Caco-2 (cell line): ENCODE data around the gene CARD11. TPM values are rescaled to one million over a fixed set of nuclear protein-coding genes. Genes with fewer than 3 reads are reported as not detected.

Experiments
- BruUV-seq: library from RNA; stranded (reverse); fragments of 400-500 nt; replicated peaks from 2 replicates; lab custom pipeline; 2021; lab: Mats Ljungman, UMichigan
- CTCF ChIA-PET: fragments of 300-600 bp; sonication (Branson Sonifier 250); formaldehyde crosslinking; loops from one replicate; lab custom pipeline; 2022; ENCODE audit warnings: antibody characterized with exemption; lab: Charles Lee
- POLR2A ChIA-PET: fragments of 300-600 bp; sonication (Branson Sonifier 250); formaldehyde crosslinking; loops from one replicate; lab custom pipeline; 2022; ENCODE audit warnings: antibody characterized with exemption; lab: Charles Lee
- DNase-seq, 2 experiments: peaks; one replicate each; pipeline versions ENCODE4 v3.0.0 to v3.0.0-alpha.2; 2020 to 2022
- H3K27me3 ChIP-seq: replicated peaks from 2 replicates; pipeline ENCODE4 v1.6.0; 2011; ENCODE audit warnings: low read length; ENCODE audit not compliant: control insufficient read depth, insufficient read depth
- H3K36me3 ChIP-seq: 2 replicates; pipeline ENCODE4 v1.5.1; 2011; ENCODE audit warnings: low read length; ENCODE audit not compliant: control insufficient read depth, insufficient read depth
- H3K4me1 ChIP-seq: fragments of 250-450 bp; sonication (Bioruptor Pico); 2 replicates; pipeline ENCODE4 v1.5.1; 2020; ENCODE audit warnings: mild to moderate bottlenecking
- H3K4me3 ChIP-seq: 2 replicates; pipeline ENCODE4 v1.5.1; 2011; ENCODE audit warnings: low read depth, mild to moderate bottlenecking, control low read depth, low read length
- H3K9me3 ChIP-seq: fragments of 250-450 bp; sonication (Bioruptor Pico); 2 replicates; pipeline ENCODE4 v1.5.1; 2020; ENCODE audit warnings: mild to moderate bottlenecking, moderate library complexity
- H3K27ac Mint-ChIP-seq: one replicate; pipeline ENCODE4 v1.8.0; 2022; ENCODE audit warnings: mixed read lengths; ENCODE audit not compliant: unreplicated experiment
- H3K27me3 Mint-ChIP-seq: one replicate; pipeline ENCODE4 v1.8.0; 2022; ENCODE audit warnings: mixed read lengths; ENCODE audit not compliant: insufficient read depth, unreplicated experiment
- H3K36me3 Mint-ChIP-seq: one replicate; pipeline ENCODE4 v1.8.0; 2022; ENCODE audit warnings: mild to moderate bottlenecking, mixed read lengths; ENCODE audit not compliant: insufficient read depth, unreplicated experiment
- H3K4me1 Mint-ChIP-seq: one replicate; pipeline ENCODE4 v1.8.0; 2022; ENCODE audit warnings: low read depth, mixed read lengths; ENCODE audit not compliant: unreplicated experiment
- H3K4me3 Mint-ChIP-seq: one replicate; pipeline ENCODE4 v1.8.0; 2022; ENCODE audit warnings: mild to moderate bottlenecking, moderate library complexity, mixed read lengths; ENCODE audit not compliant: unreplicated experiment
- H3K9me3 Mint-ChIP-seq: one replicate; pipeline ENCODE4 v1.8.0; 2022; ENCODE audit warnings: mixed read lengths; ENCODE audit not compliant: unreplicated experiment
- CTCF ChIP-seq, 2 experiments: fragments of 200-600 bp in 1 of 2; IDR thresholded peaks; 1 replicate in 1 of 2; 2 replicates in 1 of 2; pipeline versions ENCODE4 v1.5.1 to v1.8.0; 2011 to 2022; ENCODE audit warnings: antibody characterized with exemption in 1 of 2, control low read depth in 1 of 2, inconsistent platforms in 1 of 2, low read depth in 1 of 2, low read length in 1 of 2, mild to moderate bottlenecking in 1 of 2, moderate library complexity in 1 of 2; ENCODE audit not compliant: insufficient read depth in 1 of 2, severe bottlenecking in 1 of 2, unreplicated experiment in 1 of 2
- intact Hi-C: fragments of 100-400 bp; cut with micrococcal nuclease; formaldehyde crosslinking; loops from one replicate; pipeline ENCODE4 v1.10.0; 2022; ENCODE audit not compliant: unreplicated experiment
- total RNA-seq: library from RNA; stranded (reverse); gene quantifications from 2 replicates; pipeline ENCODE4 v1.2.3, GENCODE V29; 2022

Gene CARD11
- total RNA-seq, 1 experiment from 2014 or later, result 5.4 TPM

- H3K4me3 Mint-ChIP-seq, result no peak overlapping the region
- Histone ChIP-seq H3K4me3 (no peak overlapping the region), H3K36me3 (no peaks in the 10 kb centered on the region), H3K27me3 (no peaks in the 10 kb centered on the region; the same call in 1 of the 2 replicates), H3K4me1 (no peaks in the 10 kb centered on the region), H3K9me3 (peaks cover 10% of the 10 kb centered on the region)
- TF ChIP-seq CTCF (IDR thresholded peaks at IDR 0.05; ENCODE audit: insufficient read depth in 1 of 2, low read depth in 1 of 2, low read length in 1 of 2, severe bottlenecking in 1 of 2, unreplicated experiment in 1 of 2), result no peak
- no TSS peak for BruUV-seq
- no peak overlapping the region for H3K27ac Mint-ChIP-seq
- intact Hi-C loops, result no loop called here
- ChIA-PET CTCF (no interaction called here), POLR2A (no interaction called here)
- no peaks in the 10 kb centered on the region for H3K9me3 Mint-ChIP-seq
- DNase-seq, result peak in 1 of 2 experiments; percentile 20
- H3K27me3 Mint-ChIP-seq, result peaks cover 2% of the 10 kb centered on the region
- no peaks in the 10 kb centered on the region for H3K4me1 Mint-ChIP-seq
- H3K36me3 Mint-ChIP-seq, result no peaks in the 10 kb centered on the region
Observed at GRCh38 chr7:2966466-2967078, 77.1 kb downstream of the CARD11 start.

- ChIA-PET POLR2A (no interaction called here), CTCF (no interaction called here)
- no peaks in the 10 kb centered on the region for H3K4me1 Mint-ChIP-seq
Observed at GRCh38 chr7:2965745-2966270, 77.9 kb downstream of the CARD11 start.

GRCh38 chr7:2965301-2965700 lies 78.4 kb downstream of the CARD11 start:
- Mint-ChIP-seq H3K36me3 (no peaks in the 10 kb centered on the region), H3K27me3 (peaks cover 2% of the 10 kb centered on the region), H3K9me3 (no peaks in the 10 kb centered on the region), H3K27ac (no peak overlapping the region), H3K4me3 (no peak overlapping the region), H3K4me1 (no peaks in the 10 kb centered on the region)
- BruUV-seq, result no TSS peak
- Histone ChIP-seq H3K36me3 (no peaks in the 10 kb centered on the region), H3K4me1 (no peaks in the 10 kb centered on the region), H3K4me3 (no peak overlapping the region), H3K27me3 (no peaks in the 10 kb centered on the region), H3K9me3 (peaks cover 10% of the 10 kb centered on the region)
- intact Hi-C loops, result no loop called here
- ChIA-PET POLR2A (no interaction called here), CTCF (no interaction called here)
- no peak for TF ChIP-seq CTCF (IDR thresholded peaks at IDR 0.05; ENCODE audit: insufficient read depth in 1 of 2, low read depth in 1 of 2, low read length in 1 of 2, severe bottlenecking in 1 of 2, unreplicated experiment in 1 of 2)
- DNase-seq, result no peak

More at GRCh38 chr7:2965745-2966270, 77.9 kb downstream of the CARD11 start:
- no peaks in the 10 kb centered on the region for H3K27me3 ChIP-seq
- BruUV-seq, result no TSS peak
- no peaks in the 10 kb centered on the region for H3K4me1 ChIP-seq
- peaks cover 2% of the 10 kb centered on the region for H3K27me3 Mint-ChIP-seq
- H3K4me3 ChIP-seq, result no peak overlapping the region
- H3K36me3 ChIP-seq, result no peaks in the 10 kb centered on the region
- no peaks in the 10 kb centered on the region for H3K36me3 Mint-ChIP-seq
- no peak for TF ChIP-seq CTCF (IDR thresholded peaks at IDR 0.05; ENCODE audit: insufficient read depth in 1 of 2, low read depth in 1 of 2, low read length in 1 of 2, severe bottlenecking in 1 of 2, unreplicated experiment in 1 of 2)
- no peak overlapping the region for H3K4me3 Mint-ChIP-seq
- H3K9me3 Mint-ChIP-seq, result no peaks in the 10 kb centered on the region
- H3K27ac Mint-ChIP-seq, result no peak overlapping the region
- DNase-seq, result peak in 1 of 2 experiments; percentile 0
- intact Hi-C loops, result no loop called here
- peaks cover 10% of the 10 kb centered on the region for H3K9me3 ChIP-seq
